T-helper 17 cell (primary cell): ENCODE results near the gene SLC8B1. TPM values are rescaled to one million over a fixed set of nuclear protein-coding genes. Genes with fewer than 3 reads are reported as not detected.

Source experiments
- ATAC-seq: fragments of 150-1000 bp; cut with Tn5 transposase; 2 replicates; pipeline ENCODE4 v1.10.0; 2021; ENCODE audit warnings: mild to moderate bottlenecking, moderate library complexity
- DNase-seq, 3 donors: peaks; one replicate each; pipeline versions ENCODE4 v3.0.0 to v3.0.0-alpha.2; 2020 to 2021
- H3K9me3 ChIP-seq: one replicate; pipeline ENCODE4 v1.7.0; 2013; ENCODE audit warnings: low read length, mild to moderate bottlenecking; ENCODE audit not compliant: control insufficient read depth, poor library complexity, severe bottlenecking
- H3K27ac Mint-ChIP-seq: one replicate; pipeline ENCODE4 v1.8.0; 2022; ENCODE audit warnings: mild to moderate bottlenecking, moderate library complexity, mixed read lengths
- H3K27me3 Mint-ChIP-seq: one replicate; pipeline ENCODE4 v1.8.0; 2022; ENCODE audit warnings: mixed read lengths
- H3K36me3 Mint-ChIP-seq: one replicate; pipeline ENCODE4 v1.8.0; 2022; ENCODE audit warnings: low read depth, mixed read lengths
- H3K4me1 Mint-ChIP-seq: one replicate; pipeline ENCODE4 v1.8.0; 2022; ENCODE audit warnings: mild to moderate bottlenecking, mixed read lengths
- H3K4me3 Mint-ChIP-seq: one replicate; pipeline ENCODE4 v1.8.0; 2022; ENCODE audit warnings: mild to moderate bottlenecking, moderate library complexity, mixed read lengths
- total RNA-seq, 4 donors: library from RNA in 2 of 4; stranded (reverse) in 2 of 4; gene quantifications; one replicate each; pipeline ENCODE4 v1.2.3 and lab custom pipeline; 2022 to 2026

Gene SLC8B1
- total RNA-seq, 2 donors from 2014 or later, result 58.6 to 66.0 TPM

GRCh38 chr12:113261847-113262470, 73.0 kb downstream of the SLC8B1 start:
- Mint-ChIP-seq H3K4me1 (peaks cover 26% of the 10 kb centered on the region), H3K27me3 (no peaks in the 10 kb centered on the region), H3K4me3 (peak overlapping the region; percentile 56), H3K27ac (peak overlapping the region; percentile 60), H3K36me3 (peaks cover 6% of the 10 kb centered on the region)
- DNase-seq (no peak), ATAC-seq (no peak)
- H3K9me3 ChIP-seq, result no peaks in the 10 kb centered on the region

GRCh38 chr12:113260636-113261300, 74.1 kb downstream of the SLC8B1 start:
- ATAC-seq, result no peak

GRCh38 chr12:113260127-113260526, 74.8 kb downstream of the SLC8B1 start:
- no peaks in the 10 kb centered on the region for H3K9me3 ChIP-seq
- H3K27ac Mint-ChIP-seq, result peak overlapping the region; percentile 71
- no peak overlapping the region for H3K4me3 Mint-ChIP-seq
- H3K4me1 Mint-ChIP-seq, result peaks cover 22% of the 10 kb centered on the region
- H3K27me3 Mint-ChIP-seq, result no peaks in the 10 kb centered on the region
- H3K36me3 Mint-ChIP-seq, result no peaks in the 10 kb centered on the region
- ATAC-seq, result no peak
- no peak for DNase-seq

More at GRCh38 chr12:113260636-113261300, 74.1 kb downstream of the SLC8B1 start:
- H3K27ac Mint-ChIP-seq, result peak overlapping the region; percentile 71
- H3K4me3 Mint-ChIP-seq, result no peak overlapping the region
- H3K36me3 Mint-ChIP-seq, result no peaks in the 10 kb centered on the region
- DNase-seq, result no peak
- H3K27me3 Mint-ChIP-seq, result no peaks in the 10 kb centered on the region
- H3K9me3 ChIP-seq, result no peaks in the 10 kb centered on the region
- H3K4me1 Mint-ChIP-seq, result peaks cover 22% of the 10 kb centered on the region

GRCh38 chr12:113257564-113257963, 77.3 kb downstream of the SLC8B1 start:
- no peaks in the 10 kb centered on the region for H3K27me3 Mint-ChIP-seq
- DNase-seq (no peak), ATAC-seq (no peak)
- H3K9me3 ChIP-seq, result no peaks in the 10 kb centered on the region
- H3K27ac Mint-ChIP-seq, result no peak overlapping the region
- no peaks in the 10 kb centered on the region for H3K36me3 Mint-ChIP-seq
- H3K4me1 Mint-ChIP-seq, result peaks cover 19% of the 10 kb centered on the region
- H3K4me3 Mint-ChIP-seq, result no peak overlapping the region

- H3K27ac Mint-ChIP-seq, result peak overlapping the region; percentile 32
- no peak for ATAC-seq
- H3K9me3 ChIP-seq, result no peaks in the 10 kb centered on the region
- peaks cover 2% of the 10 kb centered on the region for H3K4me1 Mint-ChIP-seq
- H3K36me3 Mint-ChIP-seq, result peaks cover 3% of the 10 kb centered on the region
- DNase-seq, result no peak
- no peak overlapping the region for H3K4me3 Mint-ChIP-seq
- H3K27me3 Mint-ChIP-seq, result no peaks in the 10 kb centered on the region
Measured at GRCh38 chr12:113254298-113254697, 80.6 kb downstream of the SLC8B1 start.

- H3K9me3 ChIP-seq, result no peaks in the 10 kb centered on the region
Measured at GRCh38 chr12:113253532-113254285, 81.2 kb downstream of the SLC8B1 start.

GRCh38 chr12:113252494-113252893, 82.4 kb downstream of the SLC8B1 start:
- Mint-ChIP-seq H3K27ac (no peak overlapping the region), H3K4me3 (no peak overlapping the region), H3K36me3 (peaks cover 3% of the 10 kb centered on the region), H3K27me3 (no peaks in the 10 kb centered on the region), H3K4me1 (peaks cover 6% of the 10 kb centered on the region)
- DNase-seq (no peak), ATAC-seq (no peak)
- no peaks in the 10 kb centered on the region for H3K9me3 ChIP-seq

More at GRCh38 chr12:113253532-113254285, 81.2 kb downstream of the SLC8B1 start:
- peaks cover 3% of the 10 kb centered on the region for H3K36me3 Mint-ChIP-seq
- DNase-seq, result no peak
- no peaks in the 10 kb centered on the region for H3K27me3 Mint-ChIP-seq
- no peak overlapping the region for H3K27ac Mint-ChIP-seq
- peaks cover 3% of the 10 kb centered on the region for H3K4me1 Mint-ChIP-seq
- no peak for ATAC-seq
- no peak overlapping the region for H3K4me3 Mint-ChIP-seq

- no peak for DNase-seq
- no peaks in the 10 kb centered on the region for H3K9me3 ChIP-seq
- no peak for ATAC-seq
- Mint-ChIP-seq H3K4me3 (peak overlapping the region; percentile 51), H3K4me1 (peaks cover 6% of the 10 kb centered on the region), H3K36me3 (peaks cover 3% of the 10 kb centered on the region), H3K27me3 (no peaks in the 10 kb centered on the region), H3K27ac (no peak overlapping the region)
Measured at GRCh38 chr12:113251404-113252070, 83.4 kb downstream of the SLC8B1 start.

- H3K4me1 Mint-ChIP-seq, result peaks cover 8% of the 10 kb centered on the region
- H3K27me3 Mint-ChIP-seq, result no peaks in the 10 kb centered on the region
- no peak for ATAC-seq
- DNase-seq, result no peak
- peaks cover 3% of the 10 kb centered on the region for H3K36me3 Mint-ChIP-seq
- no peaks in the 10 kb centered on the region for H3K9me3 ChIP-seq
- no peak overlapping the region for H3K4me3 Mint-ChIP-seq
- no peak overlapping the region for H3K27ac Mint-ChIP-seq
Measured at GRCh38 chr12:113250045-113250444, 84.9 kb downstream of the SLC8B1 start.

GRCh38 chr12:113249546-113249945, 85.4 kb downstream of the SLC8B1 start:
- no peaks in the 10 kb centered on the region for H3K9me3 ChIP-seq

GRCh38 chr12:113248842-113249435, 86.0 kb downstream of the SLC8B1 start:
- H3K27ac Mint-ChIP-seq, result peak overlapping the region; percentile 32
- H3K27me3 Mint-ChIP-seq, result no peaks in the 10 kb centered on the region
- no peaks in the 10 kb centered on the region for H3K9me3 ChIP-seq
- ATAC-seq, result no peak
- H3K4me3 Mint-ChIP-seq, result no peak overlapping the region
- peaks cover 3% of the 10 kb centered on the region for H3K36me3 Mint-ChIP-seq
- H3K4me1 Mint-ChIP-seq, result peaks cover 12% of the 10 kb centered on the region
- DNase-seq, result no peak

More at GRCh38 chr12:113249546-113249945, 85.4 kb downstream of the SLC8B1 start:
- Mint-ChIP-seq H3K27ac (peak overlapping the region; percentile 32), H3K27me3 (no peaks in the 10 kb centered on the region), H3K4me1 (peaks cover 10% of the 10 kb centered on the region), H3K4me3 (no peak overlapping the region), H3K36me3 (peaks cover 3% of the 10 kb centered on the region)
- ATAC-seq (no peak), DNase-seq (no peak)
